PC-9 (cell line): ENCODE data around the gene SORCS2.

ENCODE experiments used
- CTCF ChIP-seq: fragments of 200-600 bp; sonication (generic); conservative IDR thresholded peaks from 2 replicates; pipeline ENCODE4 v1.6.1; 2017; ENCODE audit warnings: mixed run types, antibody characterized with exemption, mild to moderate bottlenecking, moderate library complexity
- EZH2 ChIP-seq: fragments of 200-600 bp; sonication (generic); IDR thresholded peaks from 2 replicates; pipeline ENCODE4 v1.8.0; 2017; ENCODE audit warnings: antibody characterized with exemption, low read depth

- TF ChIP-seq CTCF, result no peak
- no peak for TF ChIP-seq EZH2
Measured at GRCh38 chr4:7764466-7764865, 572.1 kb downstream of the SORCS2 start.
